Measurements from ENCODE around the gene SYTL3.
"Not testable (repeated sequence)": the region's sequence is repeated elsewhere in the genome, so short reads cannot be mapped to it uniquely, and the experiment has no call there.

Gene SYTL3

GRCh38 chr6:158653577-158654354, 3.9 kb downstream of the SYTL3 start:
- DNase-seq (ENCODE audit: low spot score) = peak; percentile 76
- no peak for TF ChIP-seq CTCF (IDR thresholded peaks at IDR 0.05; ENCODE audit: borderline replicate concordance, control extremely low read depth, extremely low read depth, insufficient read depth, missing control alignments)
- in situ Hi-C loops (cut with MboI; ENCODE audit: low sequenced_read_pairs, unreplicated experiment) = no loop called here

GRCh38 chr6:158654498-158654897, 4.6 kb downstream of the SYTL3 start:
- in situ Hi-C loops (cut with MboI; ENCODE audit: low sequenced_read_pairs, unreplicated experiment) = no loop called here

GRCh38 chr6:158654960-158655489, 5.2 kb downstream of the SYTL3 start:
- in situ Hi-C loops (cut with MboI; ENCODE audit: low sequenced_read_pairs, unreplicated experiment) = no loop called here
- TF ChIP-seq CTCF (IDR thresholded peaks at IDR 0.05; ENCODE audit: borderline replicate concordance, control extremely low read depth, extremely low read depth, insufficient read depth, missing control alignments) = no peak
- DNase-seq (ENCODE audit: low spot score) = no peak

More at GRCh38 chr6:158654498-158654897, 4.6 kb downstream of the SYTL3 start:
- DNase-seq (ENCODE audit: low spot score) = no peak
- TF ChIP-seq CTCF (IDR thresholded peaks at IDR 0.05; ENCODE audit: borderline replicate concordance, control extremely low read depth, extremely low read depth, insufficient read depth, missing control alignments) = no peak

- in situ Hi-C loops (cut with MboI; ENCODE audit: low sequenced_read_pairs, unreplicated experiment) = no loop called here
- no peak for TF ChIP-seq CTCF (IDR thresholded peaks at IDR 0.05; ENCODE audit: borderline replicate concordance, control extremely low read depth, extremely low read depth, insufficient read depth, missing control alignments)
- no peak for DNase-seq (ENCODE audit: low spot score)
These were observed 6.0 kb downstream of the SYTL3 start for GRCh38 chr6:158655569-158656450.

- DNase-seq (ENCODE audit: low spot score); in situ Hi-C loops (cut with MboI; ENCODE audit: low sequenced_read_pairs, unreplicated experiment): not testable (repeated sequence)
These were observed 7.1 kb downstream of the SYTL3 start for GRCh38 chr6:158656986-158657385.

- TF ChIP-seq CTCF (IDR thresholded peaks at IDR 0.05; ENCODE audit: borderline replicate concordance, control extremely low read depth, extremely low read depth, insufficient read depth, missing control alignments) = peak; percentile 40
- in situ Hi-C loops (cut with MboI; ENCODE audit: low sequenced_read_pairs, unreplicated experiment) = no loop called here
- peak; percentile 64 for DNase-seq (ENCODE audit: low spot score)
These were observed 10.5 kb downstream of the SYTL3 start for GRCh38 chr6:158660333-158660754.

Measured in GM13976 (cell line).